GM12874 (cell line): ENCODE data around the gene FIBP.

ENCODE experiments used
- CTCF ChIP-seq: IDR thresholded peaks from 2 replicates; pipeline ENCODE4 v1.5.1; 2011; ENCODE audit warnings: low read depth, mild to moderate bottlenecking, control low read depth, low read length, moderate library complexity; ENCODE audit not compliant: insufficient read depth

FIBP gene

GRCh38 chr11:65918211-65919140, 30.2 kb upstream of the FIBP start, which contains the start of gene C11orf68:
TSS of gene C11orf68 (minus strand) at chr11:65919062. CDS start at chr11:65919031, 31 bp downstream.
- no peak for TF ChIP-seq CTCF

DNA sequence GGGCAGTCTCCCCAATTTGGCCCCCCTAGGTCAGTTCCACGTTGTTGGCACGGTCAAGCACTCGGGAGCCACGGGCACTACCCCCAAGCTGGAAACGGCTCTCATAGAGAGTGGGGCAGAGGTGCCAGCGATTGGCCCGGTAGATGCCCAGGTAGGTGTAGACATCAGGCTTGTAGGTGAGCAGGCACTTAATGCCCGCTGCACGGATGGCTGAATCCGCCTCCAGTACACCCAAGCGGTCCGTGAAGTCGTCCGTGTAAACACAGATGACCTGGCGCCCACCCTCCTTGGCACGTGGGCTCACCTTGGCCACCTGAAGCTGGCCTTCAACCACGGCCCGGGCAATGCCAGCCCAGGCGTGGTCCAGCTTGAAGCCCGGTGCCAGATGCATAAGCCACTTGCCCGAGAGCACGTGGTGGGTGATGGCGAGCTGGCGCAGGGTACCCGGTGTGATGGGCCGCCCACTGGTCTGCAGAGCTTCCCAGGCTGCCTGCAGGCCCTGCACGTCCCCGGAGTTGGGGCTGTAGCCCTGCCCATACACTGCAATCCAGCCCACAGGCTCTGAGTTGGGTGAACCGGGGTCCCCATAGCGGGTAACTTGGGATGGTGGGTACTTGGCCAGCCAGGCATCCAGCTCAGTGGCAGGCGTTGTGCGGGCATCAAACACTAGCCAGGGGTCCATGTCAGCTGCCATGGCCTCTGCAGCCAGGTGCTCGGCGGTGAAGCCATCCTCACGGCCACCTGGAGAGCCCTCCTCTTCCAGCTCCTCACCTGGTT, 29.4 kb upstream of the FIBP start:
- TF ChIP-seq CTCF = no peak

DNA sequence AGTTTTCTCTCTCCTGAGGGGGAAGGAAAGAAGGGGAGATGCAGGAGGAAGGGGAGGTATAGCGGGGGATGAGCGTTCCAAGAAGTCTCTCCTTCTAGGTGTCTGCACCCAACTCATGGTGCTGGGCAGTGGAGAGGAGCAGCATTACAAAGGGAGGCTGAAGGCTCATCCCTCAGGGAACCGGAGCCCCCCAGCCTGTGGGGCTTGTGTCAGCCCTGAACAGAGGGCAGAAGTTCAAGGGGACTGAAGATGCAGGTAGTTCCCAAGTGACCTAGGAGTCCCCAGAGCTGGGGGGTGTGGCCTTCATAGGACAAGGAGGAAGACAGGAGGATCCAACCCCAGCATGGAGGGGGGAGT, 28.8 kb upstream of the FIBP start:
- no peak for TF ChIP-seq CTCF

DNA sequence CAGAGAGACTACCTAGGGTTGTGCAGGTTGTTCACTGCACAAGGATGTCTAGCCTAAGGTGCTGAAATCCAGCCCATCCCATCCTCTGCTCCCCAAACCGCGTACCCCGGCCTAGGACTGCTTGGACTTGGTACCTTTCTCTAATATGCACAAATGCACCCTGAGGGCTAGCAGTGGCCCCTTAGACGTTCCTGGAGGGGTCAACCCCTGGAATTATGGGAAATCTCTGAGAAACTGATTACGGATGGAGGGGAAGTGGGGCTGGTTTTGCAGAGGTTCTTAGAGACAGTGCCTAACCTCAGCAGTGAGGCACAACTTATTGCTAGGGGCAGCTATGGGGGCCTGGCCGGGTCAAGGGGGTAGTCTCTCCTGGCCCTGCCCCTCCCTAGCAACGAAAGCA, 28.1 kb upstream of the FIBP start:
- no peak for TF ChIP-seq CTCF

GRCh38 chr11:65915821-65916251, 27.6 kb upstream of the FIBP start:
- no peak for TF ChIP-seq CTCF

DNA sequence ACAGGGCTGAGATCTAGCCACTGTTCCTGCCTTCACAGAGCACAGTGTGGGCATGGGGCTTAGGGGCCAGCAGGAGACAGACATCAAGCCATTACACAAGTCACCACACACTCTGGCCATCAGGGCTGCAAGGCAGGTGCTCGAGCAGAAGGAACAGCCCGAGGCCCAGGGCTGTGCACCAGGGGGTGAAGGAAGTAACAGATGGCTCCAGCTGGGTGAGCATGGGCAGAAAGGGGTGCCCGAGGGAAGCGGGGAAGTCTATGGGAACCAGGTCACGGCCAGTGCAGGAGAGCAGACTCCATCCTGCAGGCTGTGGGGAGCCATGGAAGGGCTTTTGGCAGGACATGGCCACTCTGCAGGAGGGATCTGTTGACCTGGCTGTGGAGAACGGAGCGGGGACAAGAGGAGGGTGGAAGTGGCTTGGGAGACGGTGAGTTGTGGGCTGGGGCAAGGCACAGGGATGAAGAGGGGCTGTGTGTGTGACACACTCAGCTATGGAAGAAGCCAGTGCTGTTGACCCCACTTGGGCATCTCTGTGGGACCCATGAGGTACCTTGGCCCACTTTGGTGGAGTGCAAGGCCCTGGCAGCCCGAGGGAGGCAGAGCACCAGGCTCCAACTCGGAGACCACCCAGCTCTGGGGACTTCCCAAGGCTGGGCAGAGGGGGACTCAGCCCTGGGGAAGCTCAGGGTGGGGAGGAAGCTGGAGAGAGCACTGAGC, 27.0 kb upstream of the FIBP start:
- no peak for TF ChIP-seq CTCF

DNA sequence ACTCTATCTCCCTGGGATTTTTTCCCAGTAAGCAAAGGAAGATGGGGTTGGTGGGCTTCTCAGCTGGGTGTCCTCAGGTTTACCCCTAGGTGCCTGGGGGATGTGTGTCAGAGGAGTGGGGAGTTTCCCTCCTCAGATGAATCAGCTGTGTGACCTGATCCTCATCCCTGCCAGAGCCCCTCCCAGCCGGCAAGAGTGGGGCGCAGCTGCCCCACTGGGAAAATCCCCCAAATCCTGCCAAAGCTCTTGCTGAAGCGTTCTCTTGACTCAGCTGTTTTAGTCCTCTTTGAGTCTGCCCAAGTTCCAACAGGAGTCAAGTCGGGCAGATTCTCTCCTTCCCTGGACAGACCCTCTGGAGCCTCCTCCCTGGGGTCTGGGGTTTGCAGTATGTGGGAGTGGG, 24.6 kb upstream of the FIBP start:
- TF ChIP-seq CTCF = no peak
